Activated CD8-positive, alpha-beta memory T cell treated with anti-CD3 and anti-CD28 coated beads for 48 hours (primary cell): Measurements from ENCODE around the gene PKP4.
"Not testable (repeated sequence)": the region's sequence is repeated elsewhere in the genome, so short reads cannot be mapped to it uniquely, and the experiment has no call there.

Experiments
- DNase-seq, 3 experiments: peaks; one replicate each; pipeline ENCODE4 v3.0.0-alpha.2; 2020; ENCODE audit warnings: low read depth in 2 of 3, low spot score in 2 of 3

The PKP4 gene

DNA sequence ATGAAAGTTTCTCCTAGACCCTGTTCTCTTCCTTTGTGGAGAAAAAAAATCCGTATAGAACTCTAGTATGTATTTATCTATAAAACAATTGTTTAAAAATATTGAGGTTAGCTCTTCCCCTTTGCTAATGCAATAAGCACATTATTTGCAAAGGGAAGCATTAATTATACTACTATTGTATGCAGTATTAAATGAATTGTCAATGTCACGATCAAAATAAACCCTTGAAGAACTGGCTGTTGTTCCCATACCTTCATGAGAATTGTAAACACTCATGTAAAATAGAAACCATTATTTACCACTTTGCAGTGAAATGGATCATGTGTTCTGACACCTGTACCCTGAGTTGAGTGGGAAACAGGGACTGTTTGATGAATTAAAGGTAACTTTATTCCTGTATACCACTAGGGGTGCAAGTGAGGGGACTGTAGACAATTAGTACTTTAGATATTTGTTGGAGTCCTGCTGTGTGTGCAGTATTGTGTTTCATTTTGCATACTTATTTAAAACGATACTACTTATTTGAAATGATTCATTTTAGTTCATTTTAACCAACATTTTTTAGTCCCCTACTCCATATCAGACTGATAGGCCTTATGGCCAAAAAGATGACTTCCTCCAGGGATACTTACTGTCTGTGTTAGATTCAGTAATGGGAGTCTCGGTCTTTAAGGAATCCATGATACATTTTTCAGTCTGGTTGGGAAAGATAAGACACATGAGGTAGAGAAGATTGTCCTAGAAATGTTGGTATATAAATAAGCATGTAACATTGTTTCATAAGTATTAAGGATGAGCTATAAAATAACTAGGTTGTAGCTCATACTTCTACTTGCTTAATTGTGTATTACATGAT, 7.9 kb downstream of the PKP4 start:
- DNase-seq, result no peak

DNA sequence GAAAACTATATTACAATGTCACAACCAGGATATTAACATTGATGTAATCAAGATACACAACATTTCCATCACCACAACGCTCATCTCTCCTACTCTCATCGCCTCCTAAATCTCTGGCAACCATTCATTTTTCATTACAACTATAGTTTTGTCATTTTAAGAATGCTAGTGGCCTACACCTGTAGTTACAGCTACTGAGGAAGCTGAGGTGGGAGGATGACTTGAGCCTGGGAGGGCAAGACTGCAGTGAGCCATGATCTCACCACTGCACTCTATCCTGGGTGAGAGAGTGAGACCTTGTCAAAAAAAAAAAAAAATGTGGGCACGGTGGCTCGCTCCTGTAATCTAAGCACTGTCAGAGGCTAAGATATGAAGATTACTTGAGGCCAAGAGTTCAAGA, 10.5 kb downstream of the PKP4 start:
- DNase-seq, result no peak

DNA sequence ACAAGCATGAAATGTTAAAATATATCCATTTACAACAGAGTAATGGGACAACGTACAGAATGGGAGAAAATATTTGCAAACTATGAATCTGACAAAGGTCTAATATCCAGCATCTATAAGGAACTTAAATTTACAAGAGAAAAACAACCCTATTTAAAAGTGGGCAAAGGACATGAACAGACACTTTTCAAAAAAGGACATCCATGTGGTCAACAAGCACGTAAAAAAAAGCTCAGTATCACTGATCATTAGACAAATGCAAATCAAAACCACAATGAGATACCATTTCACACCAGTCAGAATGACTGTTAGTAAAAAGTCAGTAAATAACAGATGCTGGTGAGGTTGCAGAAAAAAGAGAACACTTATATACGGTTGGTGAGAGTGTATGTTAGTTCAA, 16.1 kb downstream of the PKP4 start:
- DNase-seq, result not testable (repeated sequence)

DNA sequence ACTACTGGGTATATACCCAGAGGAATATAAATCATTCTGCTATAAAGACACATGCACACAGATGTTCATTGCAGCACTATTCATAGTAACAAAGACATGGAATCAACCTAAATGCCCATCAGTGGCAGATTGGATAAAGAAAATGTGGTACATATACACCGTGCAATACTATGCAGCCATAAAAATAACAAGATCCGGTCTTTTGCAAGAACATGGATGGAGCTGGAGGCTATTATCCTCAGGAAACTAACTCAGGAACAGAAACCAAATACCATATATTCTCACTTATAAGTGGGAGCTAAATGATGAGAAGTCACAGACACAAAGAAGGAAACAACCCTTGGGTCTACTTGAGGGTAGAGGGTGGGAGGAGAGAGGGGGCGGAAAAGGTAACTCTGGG, 16.5 kb downstream of the PKP4 start:
- not testable (repeated sequence) for DNase-seq

DNA sequence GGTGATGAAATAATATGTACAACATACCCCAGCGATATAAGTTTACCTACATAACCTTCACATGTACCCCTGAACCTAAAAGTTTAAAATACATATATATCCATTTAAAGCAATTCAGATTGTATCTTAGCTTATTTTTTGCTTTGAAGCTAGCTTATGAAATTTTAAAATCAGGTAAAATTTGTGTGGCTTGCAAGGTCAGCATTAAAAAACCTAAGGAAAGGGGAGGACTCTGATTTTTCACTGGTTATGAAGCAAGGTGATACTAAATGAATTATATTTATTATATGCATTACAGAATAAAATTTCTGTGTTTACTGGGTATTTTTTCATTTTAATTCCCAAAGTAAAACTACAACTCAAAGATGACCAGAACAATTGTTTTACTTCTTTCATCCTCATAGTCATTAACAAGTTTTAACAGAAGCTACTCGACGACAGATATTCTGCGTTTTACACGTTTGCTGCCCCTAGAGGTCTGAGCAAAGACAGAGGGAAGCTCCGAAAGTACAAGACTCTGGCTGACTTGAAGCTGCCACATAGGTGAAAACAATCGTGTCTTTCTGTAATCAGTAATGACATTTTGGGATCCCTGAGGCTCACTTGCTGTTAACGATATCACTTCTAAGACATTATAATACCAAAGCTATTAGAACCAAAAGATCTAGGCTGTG, 17.1 kb downstream of the PKP4 start:
- no peak for DNase-seq

DNA sequence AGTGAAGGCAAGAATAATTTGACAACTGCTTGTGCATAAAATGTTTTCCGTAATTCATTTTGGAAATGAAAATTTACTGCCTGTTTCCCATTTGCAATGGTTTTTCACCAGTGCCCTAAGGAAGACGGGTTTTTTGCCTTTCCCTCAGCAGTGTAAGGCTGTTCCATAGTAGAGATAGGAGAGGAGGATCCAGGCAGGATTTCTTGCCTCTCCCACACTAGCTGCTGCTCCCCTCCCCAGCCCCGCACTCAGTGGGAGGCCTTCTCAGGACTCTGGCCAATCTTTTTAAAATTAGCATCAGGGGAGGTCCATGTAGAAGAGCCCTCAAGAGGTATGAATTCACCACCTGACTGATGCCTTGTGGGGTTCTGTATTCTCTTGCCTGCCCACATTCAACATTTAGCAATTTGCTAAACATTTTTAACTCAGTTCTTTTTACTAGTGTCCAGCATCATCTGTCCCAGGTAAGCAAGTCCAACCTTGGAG, 17.8 kb downstream of the PKP4 start:
- not testable (repeated sequence) for DNase-seq

DNA sequence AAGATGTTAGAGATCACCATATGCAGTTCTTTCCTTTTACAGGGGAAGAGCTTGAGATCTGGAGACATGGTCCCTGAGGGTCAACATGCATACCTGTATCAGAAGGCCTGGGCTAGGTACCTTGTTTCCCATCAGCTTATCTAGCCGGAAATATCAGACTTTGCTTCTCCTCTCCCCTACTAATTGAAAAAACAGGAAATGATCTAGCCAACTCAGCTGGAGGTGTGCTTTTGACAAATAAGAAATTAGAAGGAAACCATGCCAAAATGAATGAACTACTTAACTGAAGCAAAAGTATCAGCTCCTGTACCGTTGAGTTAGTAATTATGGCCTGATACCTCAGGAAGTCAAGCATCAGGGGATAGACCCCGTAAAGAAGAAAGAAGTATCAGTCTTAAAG, 20.4 kb downstream of the PKP4 start:
- DNase-seq, result no peak

DNA sequence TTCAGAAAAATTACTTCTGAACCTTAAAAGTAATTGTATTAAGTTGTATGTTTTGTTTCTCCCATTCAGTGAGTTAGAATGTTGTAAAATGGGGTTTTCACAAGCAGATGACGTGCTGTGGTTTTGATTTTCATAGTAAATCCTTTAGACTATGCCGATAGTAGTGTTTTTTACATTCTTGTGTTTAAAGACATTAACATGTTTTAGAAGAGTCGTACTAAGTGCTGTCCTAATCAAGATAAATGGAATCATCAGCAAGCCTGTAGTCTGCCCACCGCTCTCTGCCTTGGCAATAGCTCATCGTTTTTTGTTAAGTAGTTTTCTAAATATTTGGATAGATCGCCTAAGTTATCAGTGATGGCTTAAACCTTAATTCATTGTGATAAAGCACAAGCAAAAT, 21.5 kb downstream of the PKP4 start:
- no peak for DNase-seq

DNA sequence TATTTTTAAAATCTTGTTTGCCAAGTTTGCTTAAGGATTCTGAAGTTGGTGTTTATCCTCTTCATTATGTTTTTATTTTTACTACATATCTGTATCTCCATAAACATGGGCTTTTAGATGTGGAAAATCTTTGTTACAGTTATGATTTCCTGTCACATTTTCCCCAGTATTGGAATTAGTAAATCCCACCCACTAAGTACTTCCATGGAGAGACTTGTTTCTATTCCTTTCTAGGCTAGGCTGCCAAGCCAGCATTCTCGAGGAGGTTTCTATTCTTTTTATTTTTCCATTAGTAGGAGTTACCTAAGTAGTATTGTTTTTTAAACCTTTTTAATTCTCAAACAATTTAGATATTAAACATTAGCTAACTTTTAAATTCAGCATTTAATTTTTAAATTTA, 22.1 kb downstream of the PKP4 start:
- no peak for DNase-seq

DNA sequence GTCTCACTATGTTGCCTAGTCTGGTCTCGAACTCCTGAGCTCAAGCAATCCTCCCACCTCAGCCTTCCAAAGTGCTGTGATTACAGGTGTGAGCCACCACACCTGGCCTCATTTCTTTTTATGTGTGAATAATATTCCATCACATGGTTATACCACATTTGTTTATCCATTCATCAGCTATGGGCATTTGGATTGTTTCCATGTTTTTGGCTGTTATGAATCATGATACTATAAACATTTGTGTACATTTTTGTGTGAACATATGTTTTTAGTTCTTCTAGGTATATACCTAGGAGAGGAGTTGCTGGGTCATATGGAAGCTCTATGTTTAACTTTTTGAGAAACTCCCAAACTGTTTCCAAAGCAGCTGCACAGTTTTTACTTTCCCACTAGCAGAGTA, 24.4 kb downstream of the PKP4 start:
- DNase-seq, result no peak

DNA sequence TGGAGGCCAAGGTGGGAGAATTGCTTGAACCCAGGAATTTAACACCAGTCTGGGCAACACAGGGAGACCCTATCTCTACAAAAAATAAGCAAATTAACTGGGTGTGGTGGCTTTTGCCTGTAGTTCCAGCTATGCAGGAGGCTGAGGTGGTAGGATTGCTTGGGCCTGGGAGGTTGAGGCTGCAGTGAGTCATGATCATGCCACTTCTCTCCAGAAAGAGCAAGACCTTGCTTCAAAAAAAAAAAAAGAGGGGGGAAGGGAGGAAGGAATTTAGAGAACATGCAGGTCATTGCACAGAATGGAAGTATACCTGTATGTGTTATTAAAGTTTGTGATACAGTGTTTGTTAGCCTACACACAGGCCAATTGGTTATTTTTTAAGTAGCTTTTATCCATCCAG, 25.8 kb downstream of the PKP4 start:
- DNase-seq, result no peak

DNA sequence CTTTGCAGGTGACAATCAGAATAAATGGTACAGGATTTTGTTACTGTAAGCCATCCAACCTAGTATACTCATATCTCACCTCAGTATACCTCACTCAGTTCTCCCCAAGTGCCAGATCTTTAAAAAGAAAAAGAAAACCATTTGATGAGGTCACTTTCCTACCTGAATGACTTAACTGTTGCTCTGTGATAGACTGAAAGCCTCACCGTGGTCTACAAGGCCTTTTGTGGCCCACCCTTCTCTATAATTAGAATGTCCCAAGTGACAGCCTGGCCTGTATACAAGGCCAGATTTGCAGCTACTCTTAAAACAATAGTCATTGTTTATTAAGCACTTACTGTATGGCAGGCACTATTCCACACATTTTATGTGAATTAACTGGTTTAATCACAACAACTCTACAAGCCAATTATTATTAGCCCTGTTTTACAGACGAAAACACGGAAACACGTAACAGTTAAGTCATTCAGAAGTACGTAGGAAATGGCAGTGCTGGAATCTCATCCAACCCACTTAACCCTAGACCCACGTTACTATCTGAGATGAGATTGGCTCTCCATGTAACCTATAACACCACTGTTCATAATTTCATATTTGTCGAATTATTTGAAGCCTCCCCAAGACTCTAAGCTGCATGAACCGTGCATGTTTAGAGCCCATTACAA, 28.3 kb downstream of the PKP4 start:
- DNase-seq, result no peak

DNA sequence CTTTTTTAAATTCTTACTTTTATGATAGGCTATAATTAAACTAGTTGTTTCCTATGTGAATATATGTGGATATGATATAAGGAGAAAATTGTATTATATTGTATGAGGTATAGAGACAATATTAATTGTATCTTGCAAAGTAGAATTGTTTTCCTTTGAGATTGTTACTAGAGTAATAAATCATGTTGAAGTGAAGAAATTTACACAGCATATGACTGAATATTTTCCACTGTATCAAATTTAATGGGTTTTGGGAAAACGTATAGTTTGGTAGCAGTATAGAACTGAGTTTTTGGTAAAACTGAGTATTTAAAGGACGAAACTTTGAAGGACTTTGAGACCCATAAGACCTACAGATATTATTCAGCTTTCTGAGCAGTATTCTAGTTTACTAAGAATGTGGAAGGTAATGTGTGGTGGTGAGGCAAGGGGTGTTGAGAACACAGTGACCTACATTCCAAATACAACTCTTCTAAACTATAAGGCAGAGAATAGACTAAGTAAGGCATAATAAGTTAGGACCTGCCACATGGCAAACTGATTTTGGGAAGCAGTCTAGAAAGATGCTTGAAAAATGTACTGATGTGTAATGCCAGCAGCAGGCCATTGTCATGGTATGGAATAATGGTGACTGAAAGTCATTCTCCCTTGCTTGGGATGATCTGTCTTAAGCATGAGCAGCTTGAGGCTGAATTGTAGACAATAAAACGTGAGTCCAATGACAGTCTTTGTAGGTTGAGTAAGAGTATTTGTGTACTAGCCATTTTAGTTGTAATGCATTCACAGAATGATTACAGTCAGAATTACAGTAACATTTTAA, 29.6 kb downstream of the PKP4 start:
- no peak for DNase-seq

DNA sequence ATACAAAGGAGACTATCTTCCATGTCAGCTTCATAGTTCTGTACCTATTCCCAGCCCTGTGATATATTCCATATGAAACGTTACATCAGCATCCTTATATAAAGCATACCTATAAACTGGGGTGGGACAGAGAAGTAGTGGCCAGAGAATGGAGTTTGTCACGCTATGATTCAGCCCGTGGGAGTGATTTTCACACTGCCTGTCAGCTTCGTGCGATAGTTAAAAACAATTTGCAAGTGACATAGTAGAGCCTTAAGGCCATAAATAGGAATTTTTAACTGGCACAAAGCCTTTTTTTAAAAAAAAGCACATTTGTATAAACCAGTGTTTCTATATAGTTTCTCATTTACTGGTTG, 30.2 kb downstream of the PKP4 start:
- DNase-seq, result no peak

DNA sequence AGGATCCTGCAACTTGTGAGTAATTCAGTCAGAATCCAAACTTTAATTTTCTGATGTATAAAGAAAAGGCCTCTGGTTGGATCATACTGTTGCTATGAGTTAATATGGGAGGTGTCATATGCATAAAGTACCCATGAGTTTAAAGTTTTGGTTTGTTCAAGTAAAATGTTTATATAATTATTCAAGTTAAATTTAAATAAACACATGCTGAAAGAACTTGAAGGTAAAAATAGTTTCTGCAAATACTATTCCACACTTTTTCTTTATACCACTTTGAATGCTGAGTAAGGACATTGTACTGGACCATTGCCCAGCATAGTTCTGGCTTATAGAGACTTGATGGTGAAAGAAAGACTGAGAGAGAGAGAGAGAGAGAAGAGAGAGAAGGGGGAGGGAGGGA, 30.7 kb downstream of the PKP4 start:
- DNase-seq, result no peak

DNA sequence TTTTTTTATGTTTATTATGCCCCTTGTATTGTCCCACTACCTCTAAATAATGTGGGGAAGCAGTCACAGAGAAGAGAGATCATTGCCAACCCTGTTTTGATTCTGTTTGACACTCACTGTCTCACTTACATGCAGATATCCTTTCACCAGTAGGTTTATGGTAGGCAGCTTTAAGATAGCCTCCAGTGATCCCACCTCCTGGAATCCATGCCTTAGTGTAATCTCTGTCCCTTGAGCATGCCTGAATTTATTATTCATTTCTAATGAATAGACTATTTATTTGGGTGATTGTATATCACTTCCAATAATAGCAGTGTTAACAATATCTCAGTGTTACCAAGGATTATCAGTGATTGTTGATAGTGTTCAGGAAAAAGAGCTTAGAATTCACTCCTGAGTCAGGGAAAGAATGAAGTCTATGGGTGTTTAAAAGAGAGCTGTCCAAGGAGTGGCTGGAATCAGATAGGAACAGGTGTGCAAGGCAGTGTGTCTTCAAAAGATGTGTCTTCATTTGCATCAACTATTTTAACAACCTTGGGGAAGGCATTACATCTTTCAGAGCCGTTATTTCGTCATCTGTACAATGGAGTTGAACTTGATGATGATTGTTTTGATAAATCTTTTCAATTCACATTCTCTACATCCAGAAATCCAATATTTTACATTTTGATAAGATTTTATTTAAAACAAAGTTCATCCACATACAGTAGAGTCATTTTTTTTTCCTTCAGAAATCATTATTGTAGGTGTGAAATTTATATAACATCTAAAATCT, 31.9 kb downstream of the PKP4 start:
- no peak for DNase-seq

DNA sequence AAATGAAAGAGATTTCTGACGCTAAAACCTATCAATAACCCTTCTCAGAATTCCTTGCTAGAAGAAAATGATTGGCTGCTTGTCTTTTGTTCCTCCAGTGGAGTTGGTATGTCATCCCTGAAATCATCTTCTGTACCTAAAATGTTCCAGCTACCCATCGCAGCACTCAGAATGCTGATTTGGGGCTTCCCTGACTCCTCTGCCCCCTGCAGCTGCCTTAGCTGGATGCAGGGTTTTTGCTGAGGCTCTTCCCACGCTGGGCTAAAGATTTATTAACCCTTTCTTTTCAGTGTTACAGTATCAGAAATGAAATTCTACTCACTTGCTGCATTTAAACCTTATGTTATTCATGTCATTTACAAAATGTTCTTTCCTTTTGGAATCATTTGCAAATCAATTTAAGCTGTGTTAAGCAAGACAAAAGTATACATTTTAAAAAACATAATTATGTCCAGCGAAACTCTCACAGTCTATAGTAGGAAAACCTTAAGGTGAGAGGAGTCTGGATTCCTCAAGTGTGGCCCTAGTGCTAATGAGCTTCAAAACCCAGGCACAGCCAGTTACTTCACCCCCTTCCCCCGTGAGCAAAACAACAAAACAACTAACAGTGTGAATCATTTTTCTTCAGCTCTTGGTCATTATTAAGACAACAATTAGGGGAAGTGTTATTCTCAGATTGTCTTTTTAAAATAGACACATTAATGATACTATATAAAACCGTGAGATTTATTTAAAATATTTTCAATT, 32.8 kb downstream of the PKP4 start:
- DNase-seq, result no peak

DNA sequence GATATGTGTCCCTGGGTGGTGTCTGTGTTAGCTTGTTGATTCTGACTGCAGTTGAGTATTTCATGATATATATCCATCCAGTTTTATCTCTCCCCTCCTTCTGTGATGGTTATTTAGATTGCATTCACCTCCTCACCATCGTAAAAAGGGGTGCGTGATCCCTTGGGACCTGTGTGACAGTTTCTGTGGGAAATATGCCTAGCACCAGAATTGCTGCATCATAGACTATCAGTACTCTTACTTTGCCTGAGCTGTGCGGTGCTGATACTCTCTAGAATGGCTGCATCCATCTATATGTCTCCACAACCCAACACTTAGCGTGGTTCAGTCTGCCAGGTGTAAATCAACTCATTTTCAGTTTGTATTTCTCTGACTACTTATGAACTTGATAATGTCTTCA, 34.3 kb downstream of the PKP4 start:
- DNase-seq, result no peak

DNA sequence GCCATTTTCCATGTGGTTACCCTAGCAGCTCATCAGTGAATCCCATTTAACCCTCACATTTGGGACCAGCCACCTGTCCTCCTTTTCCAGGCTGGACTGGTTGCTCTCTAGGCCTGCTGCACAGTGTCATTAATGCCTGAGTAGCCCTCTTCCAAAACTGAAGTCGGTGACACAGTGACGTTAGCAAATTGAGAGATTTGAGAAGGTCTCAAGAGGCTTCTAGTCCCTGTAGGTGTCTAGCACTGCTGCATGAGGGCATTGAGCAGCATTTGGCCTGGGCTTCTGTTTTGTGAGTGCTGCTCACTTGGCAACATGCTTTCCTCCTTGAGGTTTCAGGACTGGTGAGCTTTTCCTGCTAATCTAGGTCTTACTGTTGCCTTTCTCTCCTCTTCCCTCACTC, 36.7 kb downstream of the PKP4 start:
- no peak for DNase-seq

DNA sequence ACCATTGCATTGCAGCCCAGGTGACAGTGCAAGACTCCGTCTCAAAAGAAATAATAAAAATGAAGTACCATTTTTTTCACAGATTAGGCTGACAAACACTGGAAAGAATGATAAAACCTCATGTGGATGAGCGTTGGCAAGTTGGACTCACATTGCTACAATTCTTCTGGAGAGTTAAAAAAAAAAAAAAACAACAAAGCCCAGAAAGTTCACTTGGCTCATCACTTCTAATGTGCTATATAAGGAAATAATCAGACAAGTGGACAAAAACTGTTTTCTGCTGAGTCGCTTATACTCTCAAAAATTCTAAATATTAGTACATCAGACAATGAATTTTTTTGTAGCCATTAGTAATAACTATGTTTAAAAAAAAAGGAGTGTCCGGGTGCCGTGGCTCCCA, 38.4 kb downstream of the PKP4 start:
- no peak for DNase-seq
